ENCODE measurements around the gene GPR31.

The GPR31 gene

DNA sequence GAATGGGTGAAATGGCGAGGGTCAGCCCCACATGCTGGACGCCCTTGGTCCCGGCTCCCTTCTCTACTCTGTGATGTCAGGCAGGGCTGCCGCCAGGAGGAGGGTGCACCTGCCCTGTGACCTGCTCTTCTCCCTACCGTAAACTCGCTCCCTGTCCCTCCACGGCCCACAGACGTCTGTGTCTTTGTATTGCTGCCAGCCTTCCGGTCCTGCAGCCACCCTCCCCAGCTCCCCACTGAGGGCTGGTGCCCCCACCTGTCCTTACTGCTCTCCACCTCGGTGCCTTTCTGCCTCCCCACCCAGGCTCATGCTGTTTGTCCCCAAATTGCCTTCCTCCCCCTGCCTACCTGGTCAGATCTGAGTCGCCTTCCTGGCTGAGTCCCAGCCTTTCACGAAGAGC is 38.9 kb downstream of the GPR31 start:
- DNase-seq (ENCODE audit: low read depth), result no peak
- H3K4me3 ChIP-seq (ENCODE audit: low read depth, low read length), result no peak overlapping the region
- TF ChIP-seq MYC (IDR thresholded peaks at IDR 0.05; ENCODE audit: low read depth, low read length), result no peak
- TF ChIP-seq, protein P1, sequence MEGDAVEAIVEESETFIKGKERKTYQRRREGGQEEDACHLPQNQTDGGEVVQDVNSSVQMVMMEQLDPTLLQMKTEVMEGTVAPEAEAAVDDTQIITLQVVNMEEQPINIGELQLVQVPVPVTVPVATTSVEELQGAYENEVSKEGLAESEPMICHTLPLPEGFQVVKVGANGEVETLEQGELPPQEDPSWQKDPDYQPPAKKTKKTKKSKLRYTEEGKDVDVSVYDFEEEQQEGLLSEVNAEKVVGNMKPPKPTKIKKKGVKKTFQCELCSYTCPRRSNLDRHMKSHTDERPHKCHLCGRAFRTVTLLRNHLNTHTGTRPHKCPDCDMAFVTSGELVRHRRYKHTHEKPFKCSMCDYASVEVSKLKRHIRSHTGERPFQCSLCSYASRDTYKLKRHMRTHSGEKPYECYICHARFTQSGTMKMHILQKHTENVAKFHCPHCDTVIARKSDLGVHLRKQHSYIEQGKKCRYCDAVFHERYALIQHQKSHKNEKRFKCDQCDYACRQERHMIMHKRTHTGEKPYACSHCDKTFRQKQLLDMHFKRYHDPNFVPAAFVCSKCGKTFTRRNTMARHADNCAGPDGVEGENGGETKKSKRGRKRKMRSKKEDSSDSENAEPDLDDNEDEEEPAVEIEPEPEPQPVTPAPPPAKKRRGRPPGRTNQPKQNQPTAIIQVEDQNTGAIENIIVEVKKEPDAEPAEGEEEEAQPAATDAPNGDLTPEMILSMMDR (IDR thresholded peaks at IDR 0.05; ENCODE audit: low read depth, low read length), result no peak
- TF ChIP-seq, protein P2, sequence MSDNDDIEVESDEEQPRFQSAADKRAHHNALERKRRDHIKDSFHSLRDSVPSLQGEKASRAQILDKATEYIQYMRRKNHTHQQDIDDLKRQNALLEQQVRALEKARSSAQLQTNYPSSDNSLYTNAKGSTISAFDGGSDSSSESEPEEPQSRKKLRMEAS (IDR thresholded peaks at IDR 0.05; ENCODE audit: low read depth, low read length), result no peak
- no peak for TF ChIP-seq POLR2A (IDR thresholded peaks at IDR 0.05; ENCODE audit: extremely low read depth, insufficient read length)

DNA sequence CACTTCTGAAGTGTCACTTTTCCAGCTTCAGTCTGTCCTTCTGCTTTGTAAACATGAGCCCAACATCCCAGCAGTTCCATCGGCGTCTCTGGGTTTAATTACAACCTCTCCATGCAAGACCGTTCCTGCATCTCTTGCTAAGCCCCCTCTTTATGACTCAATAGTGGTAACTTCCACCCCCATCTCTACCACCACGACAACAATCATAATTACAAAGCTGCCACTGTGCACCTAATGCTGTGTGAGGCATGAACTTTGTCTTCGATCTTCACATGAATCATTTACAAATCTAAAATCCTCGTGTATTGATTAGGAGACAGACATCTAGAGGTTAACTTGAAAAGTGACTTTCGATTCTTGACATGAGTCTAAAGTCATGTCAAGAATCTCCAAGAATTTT is 39.8 kb downstream of the GPR31 start:
- TF ChIP-seq, protein P2 (IDR thresholded peaks at IDR 0.05; ENCODE audit: low read depth, low read length), result no peak
- TF ChIP-seq, protein P1 (IDR thresholded peaks at IDR 0.05; ENCODE audit: low read depth, low read length), result no peak
- TF ChIP-seq MYC (IDR thresholded peaks at IDR 0.05; ENCODE audit: low read depth, low read length), result no peak
- TF ChIP-seq POLR2A (IDR thresholded peaks at IDR 0.05; ENCODE audit: extremely low read depth, insufficient read length), result no peak
- H3K4me3 ChIP-seq (ENCODE audit: low read depth, low read length), result no peak overlapping the region
- DNase-seq (ENCODE audit: low read depth), result no peak

DNA sequence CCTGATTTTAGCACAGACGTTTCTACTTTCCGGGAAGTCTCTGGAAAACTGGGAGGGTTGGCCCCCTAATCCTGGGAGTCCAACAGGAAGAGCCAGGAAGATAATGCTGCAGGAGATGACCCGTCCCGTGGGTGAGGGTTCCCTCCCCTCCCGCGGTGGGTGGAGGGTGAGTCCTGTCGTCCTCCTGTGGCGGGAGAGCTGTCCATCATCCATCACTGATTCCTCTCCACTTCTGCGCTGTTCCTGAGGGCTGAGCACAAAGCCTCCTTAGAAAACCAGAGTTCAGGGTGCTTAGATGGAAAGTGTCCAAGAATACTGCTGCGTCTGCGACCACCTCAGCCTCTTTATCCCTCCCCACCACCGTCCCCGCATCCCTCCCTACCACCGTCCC is 40.9 kb downstream of the GPR31 start:
- no peak for TF ChIP-seq POLR2A (IDR thresholded peaks at IDR 0.05; ENCODE audit: extremely low read depth, insufficient read length)
- no peak for TF ChIP-seq MYC (IDR thresholded peaks at IDR 0.05; ENCODE audit: low read depth, low read length)
- TF ChIP-seq, protein P1 (IDR thresholded peaks at IDR 0.05; ENCODE audit: low read depth, low read length), result no peak
- TF ChIP-seq, protein P2 (IDR thresholded peaks at IDR 0.05; ENCODE audit: low read depth, low read length), result no peak
- H3K4me3 ChIP-seq (ENCODE audit: low read depth, low read length), result no peak overlapping the region
- no peak for DNase-seq (ENCODE audit: low read depth)

DNA sequence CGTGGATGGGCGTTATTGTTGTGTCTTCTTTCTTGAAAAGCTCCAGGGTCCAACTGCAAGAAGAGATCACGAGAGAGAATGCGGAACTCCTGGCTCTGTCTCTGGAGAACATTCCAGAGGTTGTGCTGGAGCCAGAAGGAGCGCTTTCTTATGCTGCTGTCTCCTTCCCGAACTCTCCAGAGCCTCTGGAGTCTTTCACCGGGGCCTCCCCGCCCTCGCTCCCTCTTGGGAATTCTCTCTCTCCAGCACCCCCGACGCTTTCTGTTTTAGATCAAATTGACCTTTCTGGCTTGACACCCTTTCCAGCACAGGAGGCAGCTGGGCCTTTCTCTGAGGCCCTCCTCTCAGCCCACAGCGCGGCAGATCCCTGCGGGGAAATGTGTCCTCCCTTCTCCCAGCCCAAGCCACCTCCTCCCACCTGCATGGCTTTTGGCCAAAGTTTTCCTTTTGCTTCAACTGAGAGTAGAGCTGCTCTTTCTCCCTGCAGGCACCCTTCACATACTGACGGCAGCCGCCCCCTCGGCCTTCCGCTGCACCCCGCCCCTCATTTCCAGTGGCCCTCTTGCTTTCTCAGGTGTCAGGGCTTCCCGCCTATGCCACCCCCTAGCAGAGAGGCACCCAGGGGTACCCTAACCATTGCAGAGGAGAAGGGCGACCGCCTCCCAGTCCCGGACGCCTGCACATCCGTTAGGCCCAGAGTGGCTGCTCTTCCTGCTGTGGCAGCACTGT is 41.5 kb downstream of the GPR31 start:
- H3K4me3 ChIP-seq (ENCODE audit: low read depth, low read length), result no peak overlapping the region
- TF ChIP-seq, protein P1 (IDR thresholded peaks at IDR 0.05; ENCODE audit: low read depth, low read length), result no peak
- no peak for TF ChIP-seq POLR2A (IDR thresholded peaks at IDR 0.05; ENCODE audit: extremely low read depth, insufficient read length)
- TF ChIP-seq MYC (IDR thresholded peaks at IDR 0.05; ENCODE audit: low read depth, low read length), result no peak
- TF ChIP-seq, protein P2 (IDR thresholded peaks at IDR 0.05; ENCODE audit: low read depth, low read length), result no peak
- DNase-seq (ENCODE audit: low read depth), result no peak

DNA sequence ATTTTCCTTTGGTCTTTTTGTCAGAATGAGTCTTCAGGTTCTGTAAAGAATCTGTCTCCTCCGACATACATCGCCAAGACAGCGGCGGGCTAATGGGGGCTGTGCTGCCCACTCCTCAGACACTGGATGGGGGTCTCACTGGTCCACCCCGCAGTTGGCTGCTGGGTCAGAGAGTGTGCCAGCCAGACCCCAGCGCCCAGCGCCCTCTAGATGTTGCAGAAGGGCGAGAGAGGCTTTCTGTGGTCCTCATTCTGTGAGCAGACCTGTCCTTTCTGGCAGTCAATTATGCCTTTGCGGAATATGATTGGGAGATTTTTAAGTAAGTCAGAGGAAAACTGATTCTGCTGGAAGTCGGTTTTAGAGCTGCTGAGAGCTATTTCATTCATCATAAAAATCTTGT is 42.7 kb downstream of the GPR31 start:
- TF ChIP-seq, protein P1 (IDR thresholded peaks at IDR 0.05; ENCODE audit: low read depth, low read length), result no peak
- TF ChIP-seq, protein P2 (IDR thresholded peaks at IDR 0.05; ENCODE audit: low read depth, low read length), result no peak
- TF ChIP-seq MYC (IDR thresholded peaks at IDR 0.05; ENCODE audit: low read depth, low read length), result no peak
- no peak overlapping the region for H3K4me3 ChIP-seq (ENCODE audit: low read depth, low read length)
- no peak for DNase-seq (ENCODE audit: low read depth)

Measured in NB4 (cell line).